GM18858 (cell line): ENCODE measurements around the gene DCBLD2.

Source experiments
- ATAC-seq: cut with Tn5 transposase; IDR thresholded peaks from one replicate; pipeline ENCODE4 v1.9.1; 2021; ENCODE audit not compliant: unreplicated experiment

DCBLD2 gene

GRCh38 chr3:98793971-98794370 lies 107.5 kb downstream of the DCBLD2 start:
- ATAC-seq = no peak

- no peak for ATAC-seq
Measured at GRCh38 chr3:98791341-98792325, 109.9 kb downstream of the DCBLD2 start.

- no peak for ATAC-seq
Measured at GRCh38 chr3:98788651-98789050, 112.8 kb downstream of the DCBLD2 start.

- no peak for ATAC-seq
Measured at GRCh38 chr3:98787181-98787580, 114.3 kb downstream of the DCBLD2 start.

- no peak for ATAC-seq
Measured at GRCh38 chr3:98786364-98787006, 115.0 kb downstream of the DCBLD2 start.

- ATAC-seq = no peak
Measured at GRCh38 chr3:98784666-98785600, 116.6 kb downstream of the DCBLD2 start.

GRCh38 chr3:98784042-98784441 lies 117.5 kb downstream of the DCBLD2 start:
- ATAC-seq = no peak

- no peak for ATAC-seq
Measured at GRCh38 chr3:98782824-98783500, 118.5 kb downstream of the DCBLD2 start.

- no peak for ATAC-seq
Measured at GRCh38 chr3:98780343-98780742, 121.2 kb downstream of the DCBLD2 start.

- ATAC-seq = no peak
Measured at GRCh38 chr3:98779541-98780335, 121.8 kb downstream of the DCBLD2 start.

- ATAC-seq = no peak
Measured at GRCh38 chr3:98778852-98779413, 122.6 kb downstream of the DCBLD2 start.

GRCh38 chr3:98778383-98778782 lies 123.1 kb downstream of the DCBLD2 start:
- no peak for ATAC-seq

- no peak for ATAC-seq
Measured at GRCh38 chr3:98777801-98778220, 123.7 kb downstream of the DCBLD2 start.

GRCh38 chr3:98777286-98777685 lies 124.2 kb downstream of the DCBLD2 start:
- ATAC-seq = no peak

- ATAC-seq = no peak
Measured at GRCh38 chr3:98776140-98776493, 125.4 kb downstream of the DCBLD2 start.

GRCh38 chr3:98775459-98776139 lies 125.9 kb downstream of the DCBLD2 start:
- no peak for ATAC-seq

- ATAC-seq = no peak
Measured at GRCh38 chr3:98772022-98772421, 129.5 kb downstream of the DCBLD2 start.

GRCh38 chr3:98770261-98771039 lies 131.0 kb downstream of the DCBLD2 start:
- peak; percentile 90 for ATAC-seq
